Stimulated activated CD8-positive, alpha-beta memory T cell treated with anti-CD3 and anti-CD28 coated beads, Interleukin-12 subunit alpha, Interleukin-12 subunit beta, amount 100 ng/mL, for 4 hours (primary cell): Measurements from ENCODE around the gene THRAP3.
"Not testable (repeated sequence)": the region's sequence is repeated elsewhere in the genome, so short reads cannot be mapped to it uniquely, and the experiment has no call there.

Source experiments
- DNase-seq: peaks from one replicate; pipeline ENCODE4 v3.0.0-alpha.2; 2020; ENCODE audit warnings: low read depth

Gene THRAP3

GRCh38 chr1:36223996-36224536 lies at the start of gene THRAP3:
Gene THRAP3 (plus strand): TSS chr1:36224443. CDS start chr1:36282564, 58,121 bp downstream.
- peak; percentile 99 for DNase-seq

- no peak for DNase-seq
Observed at GRCh38 chr1:36174713-36175112, 49.5 kb upstream of the THRAP3 start.

DNA sequence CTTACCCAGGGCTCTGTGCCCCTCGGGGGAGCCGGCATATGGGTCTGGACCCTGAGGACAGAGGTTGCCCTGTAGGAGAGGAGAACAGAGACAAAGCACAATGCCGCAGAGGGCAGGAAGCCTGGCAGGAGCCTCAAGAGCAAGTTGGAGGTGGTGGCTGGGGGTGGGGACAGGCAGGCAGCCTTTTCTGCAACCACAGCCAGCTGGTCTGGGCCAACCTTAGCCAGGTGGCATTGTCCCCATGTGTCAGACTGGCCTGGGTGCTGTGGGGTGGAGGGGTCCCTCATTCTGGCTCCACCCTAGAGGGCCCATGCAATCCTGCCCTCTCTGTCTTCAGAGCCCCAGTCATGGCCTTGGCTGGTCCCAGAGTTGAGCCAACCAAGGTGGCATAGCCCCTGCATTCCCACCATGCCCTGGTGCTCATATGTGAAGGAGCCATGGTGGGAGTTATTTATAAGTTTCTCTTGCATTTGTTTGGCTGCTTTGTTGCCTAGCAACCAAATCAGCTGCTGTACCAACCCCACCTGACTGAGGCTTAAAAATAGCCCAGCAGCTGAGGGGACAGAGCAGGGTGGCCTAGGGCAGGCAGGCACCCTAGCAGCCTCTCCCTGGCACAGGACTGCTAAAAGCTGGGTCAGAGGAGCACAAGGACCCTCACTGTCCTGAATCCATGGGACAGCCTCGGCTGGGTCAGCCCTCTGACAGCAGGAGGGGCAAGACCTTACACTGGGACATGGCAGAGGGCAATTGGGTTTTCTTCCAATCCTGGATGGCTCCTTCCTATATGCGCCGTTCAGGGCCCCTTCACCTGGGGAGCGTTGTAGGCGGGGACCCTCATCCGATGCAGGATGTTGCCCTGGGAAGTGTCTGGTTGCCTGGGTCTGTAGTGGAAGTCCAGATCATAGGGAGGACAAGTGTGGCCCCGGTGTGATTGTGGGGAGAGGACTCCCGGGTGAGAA lies 48.8 kb upstream of the THRAP3 start:
- DNase-seq: no peak

- no peak for DNase-seq
Observed at GRCh38 chr1:36176106-36176949, 47.9 kb upstream of the THRAP3 start.

GRCh38 chr1:36177589-36178431 lies 46.4 kb upstream of the THRAP3 start:
- no peak for DNase-seq

GRCh38 chr1:36178471-36179219 lies 45.6 kb upstream of the THRAP3 start:
- DNase-seq: no peak

DNA sequence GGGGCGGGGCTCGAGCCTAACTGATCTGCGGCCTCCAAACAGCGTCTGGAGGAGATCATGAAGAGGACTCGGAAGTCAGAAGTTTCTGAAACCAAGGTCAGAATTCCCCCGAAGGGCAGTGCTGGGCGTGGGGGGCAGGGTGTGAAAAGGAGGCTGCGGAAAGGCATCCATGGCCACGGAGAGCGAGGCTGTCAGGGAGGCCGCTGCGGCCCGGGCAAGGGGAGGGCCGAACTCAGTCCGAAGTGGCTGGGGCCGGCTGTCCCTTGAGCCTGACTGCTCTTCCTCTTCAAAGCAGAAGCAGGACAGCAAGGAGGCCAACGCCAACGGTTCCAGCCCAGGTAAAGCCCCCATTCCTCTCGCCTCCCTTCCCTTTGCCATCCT lies 45.0 kb upstream of the THRAP3 start:
- DNase-seq: no peak

DNA sequence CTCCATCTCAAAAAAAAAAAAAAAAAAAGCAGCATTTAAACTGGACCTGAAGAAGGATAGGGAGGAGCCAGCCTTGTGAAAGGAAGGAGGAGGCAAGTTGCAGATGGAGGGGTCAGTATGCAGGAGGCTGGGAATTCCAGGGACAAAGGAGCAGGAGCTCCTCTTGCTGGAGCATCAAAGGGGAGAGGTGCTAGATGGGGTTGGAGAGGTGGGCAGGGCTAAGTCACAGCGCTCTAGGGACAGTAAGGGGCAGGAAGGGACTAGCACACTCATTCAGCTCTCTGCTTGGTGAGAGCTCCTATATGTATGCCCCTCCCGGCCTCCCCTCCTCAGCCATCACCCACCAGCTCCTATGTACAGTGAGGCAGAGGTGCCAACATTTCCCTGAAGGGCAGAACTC lies 41.5 kb upstream of the THRAP3 start:
- no peak for DNase-seq

DNA sequence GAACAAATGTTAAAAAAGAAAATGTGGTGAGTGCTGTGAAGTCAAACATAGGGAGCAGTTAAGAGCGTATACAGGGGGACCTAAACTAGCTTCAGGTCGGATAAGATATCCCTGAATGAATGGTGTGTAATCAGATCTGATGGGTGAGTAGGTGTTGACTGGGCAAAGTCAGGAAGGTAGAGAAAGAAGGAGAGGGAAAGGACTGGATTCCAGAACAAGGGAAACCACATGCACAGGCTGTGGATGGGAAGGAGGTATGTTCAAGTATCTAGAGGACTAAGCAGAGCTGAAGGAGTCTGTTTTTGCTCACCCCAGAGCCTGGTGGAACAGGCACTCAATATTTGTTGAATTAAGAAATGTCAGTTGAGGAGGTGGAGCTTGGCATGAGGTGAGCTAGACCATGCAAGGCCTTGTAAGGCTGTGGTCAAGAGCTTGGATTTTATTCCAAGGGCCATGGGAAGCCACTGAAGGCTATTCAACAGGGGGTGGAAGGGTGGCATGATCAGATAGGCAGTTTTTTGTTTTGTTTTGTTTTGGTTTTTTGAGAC lies 40.9 kb upstream of the THRAP3 start:
- DNase-seq: no peak

DNA sequence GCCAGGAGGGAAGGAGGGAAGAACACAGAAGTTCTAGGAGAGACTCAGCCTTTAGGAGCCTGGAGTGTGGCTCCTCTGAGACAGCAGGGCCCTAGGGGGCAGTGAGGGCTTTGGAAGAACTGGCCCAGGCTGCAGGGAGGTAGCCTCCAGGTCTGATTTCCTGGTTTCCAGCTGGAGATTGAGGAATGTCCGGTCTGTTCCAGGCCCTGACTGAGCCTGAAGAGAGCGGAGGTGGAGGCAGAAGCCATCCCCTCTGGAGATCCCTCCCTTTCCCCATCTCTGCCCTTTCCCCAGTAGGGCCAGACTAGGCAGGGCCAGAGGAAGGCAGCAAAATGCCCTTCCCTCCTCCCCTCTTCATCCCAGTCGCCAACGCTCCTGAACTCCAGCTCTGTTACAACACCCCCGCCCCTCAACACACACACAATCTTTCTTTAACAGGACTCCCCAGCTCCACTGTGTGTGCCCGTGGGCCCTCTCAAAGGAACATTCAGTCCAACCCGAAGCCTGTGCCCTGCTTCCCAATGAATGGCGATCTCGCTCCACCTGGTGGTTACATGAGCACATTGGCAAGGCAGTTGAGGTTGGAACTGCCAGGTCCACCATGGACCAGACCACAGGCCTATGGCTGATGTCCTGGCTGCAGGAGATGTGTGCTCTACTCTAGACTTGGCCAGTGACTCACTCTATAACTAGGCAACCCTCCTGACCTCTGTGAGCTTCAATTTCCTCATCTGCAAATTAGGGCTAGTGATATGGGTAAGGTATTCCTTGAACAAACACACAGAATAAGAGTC lies 36.2 kb upstream of the THRAP3 start:
- peak; percentile 55 for DNase-seq

DNA sequence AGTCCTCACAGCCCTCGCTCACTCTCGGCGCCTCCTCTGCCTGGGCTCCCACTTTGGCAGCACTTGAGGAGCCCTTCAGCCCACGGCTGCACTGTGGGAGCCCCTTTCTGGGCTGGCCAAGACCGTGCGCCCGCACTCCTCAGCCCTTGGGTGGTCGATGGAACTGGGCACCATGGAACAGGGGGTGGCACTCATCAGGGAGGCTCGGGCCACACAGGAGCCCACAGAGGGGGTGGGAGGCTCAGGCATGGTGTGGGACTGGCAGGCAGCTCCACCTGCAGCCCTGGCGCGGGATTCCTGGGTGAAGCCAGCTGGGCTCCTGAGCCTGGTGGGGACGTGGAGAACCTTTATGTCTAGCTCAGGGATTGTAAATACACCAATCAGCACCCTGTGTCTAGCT lies 27.4 kb upstream of the THRAP3 start:
- not testable (repeated sequence) for DNase-seq

GRCh38 chr1:36198641-36199040 lies 25.6 kb upstream of the THRAP3 start:
- no peak for DNase-seq

DNA sequence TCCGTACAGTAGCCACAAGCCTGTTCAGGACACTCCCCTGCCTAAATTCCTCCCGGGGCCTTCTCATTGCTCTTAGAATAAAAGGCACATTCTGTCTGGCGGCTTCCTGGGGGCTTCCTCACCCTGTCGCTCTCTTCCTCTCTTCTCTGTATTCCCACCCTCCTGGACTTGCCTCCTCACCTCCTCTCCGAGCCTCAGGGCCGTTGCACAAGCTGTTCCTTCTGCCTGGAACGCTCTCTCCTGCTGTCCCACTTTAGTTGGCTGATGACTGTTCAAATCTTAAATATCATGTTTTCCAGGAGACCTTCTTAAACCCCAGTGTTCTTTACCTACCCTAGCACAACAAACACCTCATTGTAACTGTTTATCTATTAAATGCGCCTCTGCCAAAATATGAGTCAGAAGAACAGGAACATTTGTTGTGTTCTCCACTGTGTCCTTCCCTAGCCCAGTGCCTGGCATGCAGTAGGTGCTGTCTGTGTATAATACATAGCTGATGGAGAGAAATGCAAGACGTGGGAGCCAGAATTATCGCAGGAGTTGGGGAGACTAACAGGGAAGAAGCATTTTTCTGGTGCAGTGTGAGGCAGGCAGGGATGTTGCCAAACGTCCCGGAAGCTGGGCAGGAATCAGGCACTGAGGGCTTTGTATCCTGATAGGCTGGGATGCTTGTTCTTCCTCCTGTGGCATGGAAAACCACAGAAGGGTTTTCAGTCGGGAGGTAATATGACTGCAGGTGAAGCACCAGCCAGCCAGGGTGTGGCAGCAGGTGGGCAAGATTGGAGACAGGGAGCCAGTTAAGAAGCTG lies 24.1 kb upstream of the THRAP3 start:
- no peak for DNase-seq

- DNase-seq: no peak
Observed at GRCh38 chr1:36203027-36203553, 21.2 kb upstream of the THRAP3 start.

GRCh38 chr1:36203554-36204346 lies 20.5 kb upstream of the THRAP3 start:
- DNase-seq: no peak

DNA sequence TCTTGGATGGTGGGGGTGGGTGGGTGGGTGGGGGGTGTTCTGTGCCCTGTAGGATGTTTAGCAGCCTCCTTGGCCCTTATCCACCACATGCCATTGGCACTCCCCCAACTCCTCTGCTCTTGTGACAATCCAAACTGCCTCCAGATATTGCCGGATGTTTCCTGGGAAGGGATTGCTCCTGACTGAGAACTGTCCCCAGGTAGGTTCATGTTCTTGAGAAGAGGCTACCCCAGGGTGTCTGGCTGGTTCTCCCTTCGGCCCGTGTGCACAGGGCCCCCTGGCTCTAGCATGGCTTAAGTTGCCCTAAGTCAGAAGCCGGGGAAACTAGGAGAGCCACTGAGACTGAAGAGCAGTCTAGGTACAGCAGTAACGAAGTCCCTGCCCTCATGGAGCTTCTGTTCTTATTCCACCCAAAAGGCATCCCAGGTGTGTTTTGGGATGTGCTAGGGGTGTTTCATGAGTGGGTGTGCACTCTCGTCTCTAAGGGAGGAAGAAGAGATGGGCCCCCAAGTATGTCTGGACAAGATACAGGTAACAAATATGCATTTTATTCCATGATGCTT lies 19.8 kb upstream of the THRAP3 start:
- DNase-seq: no peak

DNA sequence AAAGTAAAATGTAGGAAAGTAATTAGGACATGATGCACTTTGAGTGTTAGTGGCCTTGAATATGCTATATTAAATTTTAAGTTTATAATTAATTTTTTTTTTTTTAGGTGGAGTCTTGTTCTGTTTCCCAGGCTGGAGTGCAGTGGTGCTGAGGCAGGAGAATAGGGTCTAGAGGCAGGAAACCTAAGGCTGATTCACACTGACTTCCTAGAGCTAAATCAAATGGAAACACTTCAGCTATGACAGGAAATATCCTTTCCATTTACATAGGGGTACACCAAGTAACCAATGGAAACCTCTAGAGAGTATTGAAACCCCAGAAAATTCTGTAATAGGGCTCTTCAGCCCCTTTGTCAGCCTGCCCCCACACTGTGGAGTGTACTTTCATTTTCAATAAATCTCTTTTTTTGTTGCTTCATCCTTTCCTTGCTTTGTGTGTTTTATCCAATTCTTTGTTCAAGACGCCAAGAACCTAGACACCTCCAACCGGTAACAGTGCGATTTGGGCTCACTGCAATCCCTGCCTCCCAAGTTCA lies 17.9 kb upstream of the THRAP3 start:
- DNase-seq: no peak
